GM18868 (cell line): ENCODE data around the gene PSMC4.

Experiments used
- ATAC-seq: cut with Tn5 transposase; IDR thresholded peaks from one replicate; pipeline ENCODE4 v1.9.1; 2021; ENCODE audit warnings: mild to moderate bottlenecking, moderate library complexity; ENCODE audit not compliant: unreplicated experiment

The PSMC4 gene

DNA sequence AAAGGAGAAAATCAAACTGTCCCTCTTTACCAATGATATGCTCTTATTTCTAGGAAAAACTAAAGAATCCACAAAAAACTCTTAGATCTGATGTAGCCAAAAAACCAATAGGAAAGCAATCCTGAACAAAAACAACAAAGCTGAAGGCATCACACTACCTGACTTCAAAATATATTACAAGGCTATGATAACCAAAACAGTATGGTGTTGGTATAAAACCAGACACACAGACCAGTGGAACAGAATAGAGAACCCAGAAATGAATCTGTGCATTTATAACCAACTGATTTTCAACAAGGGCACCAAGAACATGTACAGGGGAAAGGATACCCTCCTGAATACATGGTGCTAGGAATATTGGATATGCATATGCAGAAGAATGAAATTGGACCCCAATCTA lies 16.2 kb downstream of the PSMC4 start:
- ATAC-seq = no peak

- no peak for ATAC-seq
Measured at GRCh38 chr19:39987596-39987995, 16.6 kb downstream of the PSMC4 start.

DNA sequence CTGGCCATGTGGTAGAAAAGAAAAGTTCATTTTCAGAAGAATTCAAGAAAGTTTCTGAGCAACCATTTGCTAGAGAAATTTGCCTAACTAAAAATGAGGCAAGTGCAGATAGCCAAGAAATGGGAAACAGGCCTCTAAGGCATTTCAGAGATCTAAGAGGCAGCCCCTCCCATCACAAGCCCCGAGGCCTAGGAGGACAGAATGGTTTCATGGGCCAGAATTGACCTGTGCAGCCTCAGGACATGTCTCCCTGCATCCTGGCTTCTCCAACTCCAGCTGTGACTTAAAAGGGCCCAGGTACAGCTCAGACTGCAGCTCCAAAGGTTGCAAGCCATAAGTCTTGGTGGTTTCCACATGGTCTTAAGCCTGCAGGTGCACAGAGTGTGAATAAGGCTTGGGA lies 22.6 kb downstream of the PSMC4 start:
- ATAC-seq = no peak

DNA sequence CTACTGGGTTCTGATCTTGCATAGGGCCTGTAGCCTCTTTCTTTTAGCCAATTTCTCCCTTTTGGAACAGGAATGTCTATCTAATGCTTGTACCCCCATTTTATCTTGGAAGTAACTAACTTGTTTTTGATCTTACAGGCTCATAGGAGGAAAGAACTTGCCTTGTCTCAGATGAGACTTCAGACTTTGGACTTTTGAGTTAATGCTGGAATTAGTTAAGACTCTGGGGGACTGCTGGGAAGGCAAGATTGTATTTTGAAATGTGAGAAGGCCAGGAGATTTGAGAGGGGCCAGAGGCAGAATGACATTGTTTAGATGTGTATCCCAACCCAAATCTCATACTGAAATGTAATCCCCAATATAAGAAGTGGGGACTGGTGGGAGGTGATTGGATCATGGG lies 23.4 kb downstream of the PSMC4 start:
- no peak for ATAC-seq

DNA sequence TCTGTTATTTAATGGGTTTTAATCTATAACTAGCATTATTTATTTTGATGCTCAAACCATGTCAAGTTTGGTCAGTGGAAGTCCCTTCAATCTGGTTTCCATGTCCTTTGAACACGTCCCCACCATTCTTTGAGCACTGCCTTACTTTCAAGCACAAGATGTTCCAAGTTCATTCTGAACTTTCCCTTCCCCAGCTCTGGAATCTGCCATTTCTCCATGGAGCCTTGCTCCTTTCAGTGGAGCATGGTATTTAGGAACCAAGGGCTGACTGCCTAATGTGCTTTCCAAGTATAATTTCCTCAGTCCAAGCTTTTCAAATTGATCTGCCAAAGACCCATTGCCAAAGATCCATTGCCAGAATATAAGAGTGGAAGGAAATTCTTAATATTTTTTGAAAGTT lies 24.8 kb downstream of the PSMC4 start:
- ATAC-seq = no peak

DNA sequence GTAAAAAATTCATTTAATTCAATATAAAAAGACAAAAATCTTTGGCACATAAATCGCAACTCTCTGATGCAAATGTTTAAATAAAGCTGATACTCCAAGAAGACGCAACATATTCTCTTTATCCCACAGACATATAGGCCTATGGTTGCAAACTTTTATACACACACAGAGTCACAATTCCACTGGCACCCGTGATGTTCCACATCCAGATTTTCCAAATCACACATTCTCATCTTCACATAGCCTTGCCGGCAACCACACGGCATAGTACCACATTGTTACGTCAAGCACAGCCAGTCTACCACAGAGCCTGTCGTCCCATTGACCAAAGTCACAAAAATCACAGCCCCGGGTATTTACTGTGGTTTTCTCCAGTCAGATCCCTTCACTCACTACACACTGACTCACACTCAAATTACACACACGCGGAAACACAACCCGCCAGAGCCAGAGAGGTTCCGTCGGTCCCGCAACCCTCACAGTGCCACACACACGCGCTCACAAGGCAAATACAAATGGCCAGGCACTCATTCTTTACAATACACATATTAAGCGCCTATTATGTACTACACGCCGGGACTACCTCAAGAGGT lies 25.3 kb downstream of the PSMC4 start:
- ATAC-seq = peak; percentile 37

DNA sequence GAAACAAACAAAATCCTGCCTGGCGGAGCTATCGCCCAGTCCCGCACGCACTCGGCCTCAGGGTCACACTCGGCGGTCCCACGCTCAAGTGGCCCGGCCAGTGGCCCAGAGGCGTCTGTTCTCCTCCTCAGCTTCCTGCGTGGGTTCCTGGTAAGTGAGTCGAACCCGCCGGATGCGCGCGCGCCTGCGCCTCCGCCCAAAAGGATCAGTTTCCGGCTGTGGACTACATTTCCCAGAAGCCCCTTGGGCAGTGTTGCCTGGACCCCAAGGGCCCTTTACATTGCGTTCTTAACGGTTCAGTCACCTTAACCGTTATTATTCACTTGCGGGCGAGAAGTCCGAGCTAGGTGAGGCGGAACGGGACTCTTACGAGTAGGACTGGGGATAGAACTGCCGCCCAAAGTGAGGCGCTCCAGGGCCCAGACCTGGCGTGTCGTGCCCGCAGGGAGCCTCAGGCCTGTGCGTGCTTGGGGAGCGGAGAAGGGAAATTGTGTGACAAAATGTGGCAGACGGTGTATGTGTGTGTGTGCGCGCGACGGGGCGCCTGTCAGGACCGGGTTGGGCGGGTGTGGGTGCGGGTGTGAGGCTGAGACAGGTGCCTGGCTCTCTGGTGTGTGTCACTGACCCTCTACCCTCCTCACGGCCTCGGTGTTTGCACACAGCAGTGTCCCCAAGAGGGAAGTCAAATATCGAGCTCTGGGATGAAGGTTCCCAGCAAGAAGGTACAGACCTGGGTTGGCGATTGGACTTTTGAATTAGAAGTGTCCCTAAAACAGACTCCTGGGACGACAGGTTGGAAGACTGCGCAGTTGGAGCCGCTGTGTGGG lies 26.1 kb downstream of the PSMC4 start, which contains the start of gene ZNF546:
TSS of gene ZNF546 (plus strand) at position 250 of the 827 bp plus-strand sequence. CDS start 1,267 bp downstream, outside the sequence.
- peak; percentile 87 for ATAC-seq

- ATAC-seq = no peak
Measured at GRCh38 chr19:39997638-39998216, 26.8 kb downstream of the PSMC4 start.

GRCh38 chr19:39998501-39998900 lies 27.5 kb downstream of the PSMC4 start:
- no peak for ATAC-seq

GRCh38 chr19:40005691-40006272 lies 34.8 kb downstream of the PSMC4 start:
- ATAC-seq = no peak

DNA sequence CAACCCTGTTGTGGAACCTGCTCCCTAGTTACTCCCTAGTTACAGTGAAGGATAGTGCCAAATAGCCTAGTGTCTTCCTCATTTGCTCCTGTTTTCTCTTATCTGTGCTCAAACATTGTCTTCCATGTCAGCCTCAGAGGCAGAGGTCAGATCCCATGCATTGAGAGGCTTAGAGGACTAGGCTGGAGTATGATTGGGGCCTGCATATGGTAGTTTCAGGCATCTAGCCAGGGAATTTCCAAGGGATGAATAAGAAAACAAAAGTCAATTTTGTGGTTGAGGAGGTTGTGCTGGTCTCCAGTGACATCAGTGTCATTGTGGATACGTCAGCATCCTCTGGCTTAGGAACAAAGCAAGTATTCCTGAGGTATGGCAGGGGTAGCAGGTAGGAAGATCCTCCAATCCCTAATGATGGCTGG lies 35.3 kb downstream of the PSMC4 start:
- no peak for ATAC-seq

- ATAC-seq = no peak
Measured at GRCh38 chr19:40009674-40010073, 38.7 kb downstream of the PSMC4 start.

GRCh38 chr19:40013991-40014390 lies 43.0 kb downstream of the PSMC4 start:
- no peak for ATAC-seq

- no peak for ATAC-seq
Measured at GRCh38 chr19:40023969-40024368, 53.0 kb downstream of the PSMC4 start.

DNA sequence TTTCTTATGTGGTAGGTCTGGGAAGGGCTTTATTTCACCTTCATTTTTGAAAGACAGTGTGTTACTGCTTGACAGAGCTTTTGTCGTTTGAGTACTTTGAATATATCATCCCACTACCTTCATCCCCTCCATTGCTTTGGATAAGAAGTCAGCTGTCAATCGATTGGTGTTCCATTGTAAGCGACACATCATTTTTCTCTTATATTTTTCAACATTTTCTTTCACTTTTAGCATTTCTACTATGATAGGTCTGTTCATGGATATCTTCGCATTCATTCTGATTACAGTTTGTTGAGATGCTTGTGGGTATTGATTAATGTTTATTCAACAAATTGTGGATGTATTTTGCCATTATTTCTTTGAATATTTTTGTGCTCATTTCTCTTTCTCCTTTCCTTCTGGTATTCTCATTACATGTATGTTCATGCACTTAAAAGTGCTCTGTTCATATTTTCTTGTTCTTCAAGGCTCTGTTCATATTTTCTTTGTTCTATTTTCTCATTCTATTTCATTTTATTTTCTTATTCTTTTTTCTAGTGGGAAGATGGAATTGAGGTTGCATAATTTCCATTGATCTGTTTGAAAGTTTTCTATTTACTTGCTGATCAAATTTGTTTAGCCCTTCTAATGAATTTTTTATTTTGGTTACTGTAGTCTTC lies 55.1 kb downstream of the PSMC4 start:
- no peak for ATAC-seq

- no peak for ATAC-seq
Measured at GRCh38 chr19:40026597-40026970, 55.6 kb downstream of the PSMC4 start.
